Measurements from ENCODE around the gene RAB4B. TPM values are rescaled to one million over a fixed set of nuclear protein-coding genes. Genes with fewer than 3 reads are reported as not detected.

RAB4B gene
- total RNA-seq, 2 donors from 2014 or later = 20.4 to 23.3 TPM

- Histone ChIP-seq H3K4me3 (no peak overlapping the region), H3K4me1 (peaks cover 64% of the 10 kb centered on the region), H3K27ac (peak overlapping the region in 3 of 4 donors; percentile 86 to 96 (median 94)), H3K36me3 (replicated peaks in 1 of 2; ENCODE audit: insufficient read depth in 1 of 2, low read depth in 2 of 2) (no peaks in the 10 kb centered on the region), H3K9me3 (no peaks in the 10 kb centered on the region), H3K27me3 (no peaks in the 10 kb centered on the region)
- ATAC-seq (no peak), DNase-seq (no peak)
- 71 to 73% methylated on average over 13 to 24 of the region's 27 CpGs for WGBS, 2 donors
- TF ChIP-seq POLR2A (IDR thresholded peaks at IDR 0.05) (no peak), CTCF (IDR thresholded peaks at IDR 0.05) (no peak)
- intact Hi-C loops (cut with DNase I) = no loop called here
Measured at GRCh38 chr19:40800339-40800996, 22.4 kb downstream of the RAB4B start.

GRCh38 chr19:40800997-40801377 is 22.9 kb downstream of the RAB4B start:
- WGBS, 2 donors = 83 to 100% methylated on average over 1 to 27 of the region's 27 CpGs
- intact Hi-C loops (cut with DNase I) = no loop called here

GRCh38 chr19:40801426-40802299 is 23.6 kb downstream of the RAB4B start:
- intact Hi-C loops (cut with DNase I) = no loop called here
- no peak for ATAC-seq
- no peaks in the 10 kb centered on the region for H3K9me3 ChIP-seq
- no peak overlapping the region for H3K4me3 ChIP-seq
- H3K4me1 ChIP-seq = peaks cover 76% of the 10 kb centered on the region
- no peak for DNase-seq
- no peaks in the 10 kb centered on the region for H3K36me3 ChIP-seq (replicated peaks in 1 of 2; ENCODE audit: insufficient read depth in 1 of 2, low read depth in 2 of 2)
- peak overlapping the region in 3 of 4 donors; percentile 3 to 69 (median 67) for H3K27ac ChIP-seq
- TF ChIP-seq CTCF (IDR thresholded peaks at IDR 0.05) = no peak
- no peak for TF ChIP-seq POLR2A (IDR thresholded peaks at IDR 0.05)
- WGBS, 2 donors = 41 to 54% methylated on average over 9 to 13 of the region's 13 CpGs
- H3K27me3 ChIP-seq = no peaks in the 10 kb centered on the region

More at GRCh38 chr19:40800997-40801377, 22.9 kb downstream of the RAB4B start:
- peak in 1 of 4 donors; percentile 24 for DNase-seq
- Histone ChIP-seq H3K4me3 (no peak overlapping the region), H3K36me3 (replicated peaks in 1 of 2; ENCODE audit: insufficient read depth in 1 of 2, low read depth in 2 of 2) (no peaks in the 10 kb centered on the region), H3K9me3 (no peaks in the 10 kb centered on the region), H3K27me3 (no peaks in the 10 kb centered on the region), H3K27ac (no peak overlapping the region), H3K4me1 (peaks cover 69% of the 10 kb centered on the region)
- TF ChIP-seq POLR2A (IDR thresholded peaks at IDR 0.05) (no peak), CTCF (IDR thresholded peaks at IDR 0.05) (no peak)
- ATAC-seq = no peak

GRCh38 chr19:40802300-40803169 is 24.5 kb downstream of the RAB4B start:
- DNase-seq = peak in 2 of 4 donors; percentile 52
- TF ChIP-seq CTCF (IDR thresholded peaks at IDR 0.05) = no peak
- TF ChIP-seq POLR2A (IDR thresholded peaks at IDR 0.05) = no peak
- Histone ChIP-seq H3K36me3 (replicated peaks in 1 of 2; ENCODE audit: insufficient read depth in 1 of 2, low read depth in 2 of 2) (no peaks in the 10 kb centered on the region), H3K9me3 (no peaks in the 10 kb centered on the region), H3K4me1 (peaks cover 82% of the 10 kb centered on the region), H3K4me3 (no peak overlapping the region), H3K27ac (peak overlapping the region; percentile 61 to 69 (median 68)), H3K27me3 (no peaks in the 10 kb centered on the region)
- intact Hi-C loops (cut with DNase I) = no loop called here
- whole genome bisulfite sequencing, 2 donors = 14 to 25% methylated on average over 6 to 10 of the region's 11 CpGs
- ATAC-seq = no peak

All from body of pancreas (tissue), 4 donors.